Prostate gland (tissue), 2 donors: ENCODE data around the gene KLHL29.

ENCODE experiments used
- POLR2A ChIP-seq: fragments of 450-650 bp; IDR thresholded peaks from one replicate; pipeline ENCODE4 v1.6.1; 2016; ENCODE audit warnings: antibody characterized with exemption, mild to moderate bottlenecking
- POLR2AphosphoS5 ChIP-seq: sonication (generic); formaldehyde crosslinking; IDR thresholded peaks from one replicate; pipeline ENCODE4 v1.6.1; 2017; ENCODE audit warnings: antibody characterized with exemption
- TF ChIP-seq, protein P1 (sequence below), 4 experiments: fragments of 200-600 bp in 2 of 4; fragments of 450-650 bp in 2 of 4; sonication (generic) in 2 of 4; IDR thresholded peaks; 1 replicate in 3 of 4; 2 replicates in 1 of 4; pipeline ENCODE4 v1.5.1; 2016 to 2019; ENCODE audit warnings: antibody characterized with exemption in 4 of 4, mild to moderate bottlenecking in 2 of 4, moderate library complexity in 2 of 4

DNA sequence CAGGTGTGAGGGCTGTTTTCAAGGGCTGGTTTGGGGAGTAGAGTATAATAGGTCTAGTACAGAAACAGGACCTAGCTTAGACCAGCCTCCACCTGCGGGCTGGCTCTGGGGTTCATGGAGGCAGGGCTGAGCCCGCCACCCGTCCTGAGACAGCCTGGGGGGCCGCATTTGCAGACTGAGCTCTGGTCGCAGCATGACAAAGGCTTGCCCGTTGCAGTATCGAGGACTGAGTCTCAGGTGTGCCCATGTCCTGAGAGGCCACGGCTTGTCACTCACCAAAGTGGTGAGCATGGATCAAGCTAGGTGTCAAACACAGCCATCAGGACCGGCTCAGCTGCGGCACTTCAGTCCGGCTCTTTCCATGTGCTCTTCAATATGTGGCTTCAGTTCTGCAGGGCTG is 144.7 kb downstream of the KLHL29 start:
- TF ChIP-seq, protein P1, sequence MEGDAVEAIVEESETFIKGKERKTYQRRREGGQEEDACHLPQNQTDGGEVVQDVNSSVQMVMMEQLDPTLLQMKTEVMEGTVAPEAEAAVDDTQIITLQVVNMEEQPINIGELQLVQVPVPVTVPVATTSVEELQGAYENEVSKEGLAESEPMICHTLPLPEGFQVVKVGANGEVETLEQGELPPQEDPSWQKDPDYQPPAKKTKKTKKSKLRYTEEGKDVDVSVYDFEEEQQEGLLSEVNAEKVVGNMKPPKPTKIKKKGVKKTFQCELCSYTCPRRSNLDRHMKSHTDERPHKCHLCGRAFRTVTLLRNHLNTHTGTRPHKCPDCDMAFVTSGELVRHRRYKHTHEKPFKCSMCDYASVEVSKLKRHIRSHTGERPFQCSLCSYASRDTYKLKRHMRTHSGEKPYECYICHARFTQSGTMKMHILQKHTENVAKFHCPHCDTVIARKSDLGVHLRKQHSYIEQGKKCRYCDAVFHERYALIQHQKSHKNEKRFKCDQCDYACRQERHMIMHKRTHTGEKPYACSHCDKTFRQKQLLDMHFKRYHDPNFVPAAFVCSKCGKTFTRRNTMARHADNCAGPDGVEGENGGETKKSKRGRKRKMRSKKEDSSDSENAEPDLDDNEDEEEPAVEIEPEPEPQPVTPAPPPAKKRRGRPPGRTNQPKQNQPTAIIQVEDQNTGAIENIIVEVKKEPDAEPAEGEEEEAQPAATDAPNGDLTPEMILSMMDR (IDR thresholded peaks at IDR 0.05), result no peak
- TF ChIP-seq POLR2AphosphoS5, result no peak
- no peak for TF ChIP-seq POLR2A
